ENCODE data around the gene INPP5J. TPM values are rescaled to one million over a fixed set of nuclear protein-coding genes. Genes with fewer than 3 reads are reported as not detected.
A peak's percentile ranks its signal among the peaks of the same experiment; 100 is the strongest.

INPP5J gene
- total and polyA plus RNA-seq, 9 of the 15 experiments (the other 6 are each of a cell fraction or from before 2014, with no cell fraction given) = 0.10 to 6.3 (median 4.8) TPM

DNA sequence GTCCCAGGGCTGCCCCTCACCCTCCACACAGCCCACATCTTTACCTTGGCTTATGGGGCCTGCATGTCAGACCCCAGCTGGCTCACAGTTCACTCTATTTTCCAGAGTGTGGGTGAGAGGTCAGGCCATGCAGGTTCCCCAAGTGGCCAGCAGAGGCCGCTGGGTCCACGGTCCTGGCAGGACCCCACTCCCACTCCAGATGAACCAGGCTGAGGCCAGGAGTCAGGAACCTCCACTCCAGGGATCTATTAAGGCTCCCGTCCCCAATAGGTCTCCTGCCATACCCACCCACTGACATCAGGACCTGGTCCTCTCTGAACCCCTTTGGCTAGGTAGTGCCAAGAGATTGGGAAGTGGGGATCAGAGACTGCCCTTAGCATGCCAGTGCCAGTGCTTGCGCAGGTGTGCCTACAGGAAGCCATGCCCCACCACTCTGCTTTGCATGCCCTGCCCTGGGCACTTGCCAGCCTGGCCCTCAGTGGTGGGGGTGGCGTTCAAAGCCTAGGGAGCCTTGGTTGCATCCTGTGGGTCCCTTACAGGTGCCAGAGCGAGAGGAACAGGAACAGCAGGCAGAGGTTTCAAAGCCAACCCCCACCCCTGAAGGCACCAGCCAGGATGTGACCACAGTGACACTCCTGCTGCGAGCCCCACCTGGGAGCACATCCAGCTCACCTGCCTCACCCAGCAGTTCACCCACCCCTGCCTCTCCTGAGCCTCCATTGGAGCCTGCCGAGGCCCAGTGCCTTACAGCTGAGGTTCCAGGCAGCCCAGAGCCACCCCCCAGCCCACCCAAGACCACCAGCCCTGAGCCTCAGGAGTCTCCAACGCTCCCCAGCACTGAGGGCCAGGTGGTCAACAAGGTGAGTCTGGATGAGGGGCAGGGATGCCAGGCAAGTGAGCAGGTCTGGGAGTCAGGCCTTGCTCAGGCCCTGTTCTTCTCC is 33.3 kb upstream of the INPP5J start:
- Histone ChIP-seq H3K36me3 (ENCODE audit: control insufficient read depth, insufficient read depth, low read length) (peaks cover 33% of the 10 kb centered on the region; the same call in 2 of the 3 replicates), H3K4me2 (ENCODE audit: insufficient read depth, low read length) (no peak overlapping the region), H2AFZ (ENCODE audit: low read depth, low read length) (no peak overlapping the region), H3K27ac (ENCODE audit: extremely low read depth, low read depth, low read length) (no peak overlapping the region), H3K9me1 (ENCODE audit: control insufficient read depth, insufficient read depth, low read length) (peaks cover 5% of the 10 kb centered on the region), H3K9ac (ENCODE audit: insufficient read depth in 1 of 2, low read depth in 2 of 2, low read length in 2 of 2) (0 out of 4 replicates have a peak overlapping the region, but pooled peaks of 1 of the 2 experiments have one; percentile 45), H3K4me1 (replicated peaks in 1 of 2; ENCODE audit: control insufficient read depth in 2 of 2, insufficient read depth in 2 of 2, low read length in 2 of 2) (peaks cover 19 to 55% of the 10 kb centered on the region in 2 experiments; a peak in 4 of 5 replicates), H4K20me1 (replicated peaks; ENCODE audit: control insufficient read depth, insufficient read depth, low read length) (no peaks in the 10 kb centered on the region), H3K9me3 (replicated peaks; ENCODE audit: control insufficient read depth, insufficient read depth, low read depth, low read length) (no peaks in the 10 kb centered on the region), H3K4me3 (no peak overlapping the region), H3K27me3 (ENCODE audit: control insufficient read depth in 2 of 2, insufficient read depth in 2 of 2, low read length in 2 of 2) (no peaks in the 10 kb centered on the region), H3K79me2 (ENCODE audit: control insufficient read depth, insufficient read depth, low read length) (peaks cover 2% of the 10 kb centered on the region)
- WGBS (ENCODE audit: insufficient coverage, low coverage, missing lambda C conversion rate) = 74% methylated on average over 6 of the region's 9 CpGs
- BruUV-seq (replicated peaks) = no TSS peak
- in situ Hi-C loops (cut with MboI) (loop anchor here (5.0 to 10.0 kb wide), 2 partner anchors 137 to 325 kb away; no protein-coding TSS in a partner anchor), intact Hi-C loops (cut with micrococcal nuclease) (loop anchor here (1.0 kb wide), 2 partner anchors 60 to 142 kb away; no protein-coding TSS in a partner anchor)
- ChIA-PET CTCF (ENCODE audit: low intra/inter-chr PET ratio) (interaction anchor here (1.6 kb wide), 1 partner anchor 59 kb away, joined by 12 read pairs; no protein-coding TSS in a partner anchor), POLR2A (interaction anchor here (0.7 kb wide), 2 partner anchors 18 to 489 kb away, joined by 3 read pairs; partner anchors contain the start of gene SELENOM)
- FAIRE-seq (peak; percentile 26), DNase-seq (ENCODE audit: extremely low read depth in 1 of 4, low spot score in 3 of 4) (peak; percentile 59 to 64 (median 61)), ATAC-seq (peak; percentile 60)
- TF ChIP-seq BRCA1 (IDR thresholded peaks at IDR 0.05) (no peak), BRCA1 (CRISPR knock-in tag; IDR thresholded peaks at IDR 0.05) (no peak), SMARCB1 (IDR thresholded peaks at IDR 0.05; ENCODE audit: insufficient read length, low read depth) (no peak), ZNF184 (CRISPR knock-in tag; IDR thresholded peaks at IDR 0.05) (no peak), SMC3 (conservative IDR thresholded peaks at IDR 0.05; ENCODE audit: insufficient read depth, low read depth, low read length) (peak; percentile 80), ZNF583 (CRISPR knock-in tag; IDR thresholded peaks at IDR 0.05) (no peak), HMG20A (CRISPR knock-in tag; conservative IDR thresholded peaks at IDR 0.05) (no peak), MTA2 (IDR thresholded peaks at IDR 0.05; ENCODE audit: low read depth) (no peak), SMAD2 (IDR thresholded peaks at IDR 0.05; ENCODE audit: low read depth, low read length) (no peak), ELF2 (CRISPR knock-in tag; IDR thresholded peaks at IDR 0.05) (no peak), STAG1 (CRISPR knock-in tag; IDR thresholded peaks at IDR 0.05; ENCODE audit: borderline replicate concordance) (peak; percentile 79; the same call in 1 of the 2 replicates)
- TF ChIP-seq, protein P1, sequence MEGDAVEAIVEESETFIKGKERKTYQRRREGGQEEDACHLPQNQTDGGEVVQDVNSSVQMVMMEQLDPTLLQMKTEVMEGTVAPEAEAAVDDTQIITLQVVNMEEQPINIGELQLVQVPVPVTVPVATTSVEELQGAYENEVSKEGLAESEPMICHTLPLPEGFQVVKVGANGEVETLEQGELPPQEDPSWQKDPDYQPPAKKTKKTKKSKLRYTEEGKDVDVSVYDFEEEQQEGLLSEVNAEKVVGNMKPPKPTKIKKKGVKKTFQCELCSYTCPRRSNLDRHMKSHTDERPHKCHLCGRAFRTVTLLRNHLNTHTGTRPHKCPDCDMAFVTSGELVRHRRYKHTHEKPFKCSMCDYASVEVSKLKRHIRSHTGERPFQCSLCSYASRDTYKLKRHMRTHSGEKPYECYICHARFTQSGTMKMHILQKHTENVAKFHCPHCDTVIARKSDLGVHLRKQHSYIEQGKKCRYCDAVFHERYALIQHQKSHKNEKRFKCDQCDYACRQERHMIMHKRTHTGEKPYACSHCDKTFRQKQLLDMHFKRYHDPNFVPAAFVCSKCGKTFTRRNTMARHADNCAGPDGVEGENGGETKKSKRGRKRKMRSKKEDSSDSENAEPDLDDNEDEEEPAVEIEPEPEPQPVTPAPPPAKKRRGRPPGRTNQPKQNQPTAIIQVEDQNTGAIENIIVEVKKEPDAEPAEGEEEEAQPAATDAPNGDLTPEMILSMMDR (IDR thresholded peaks at IDR 0.05 in 2 of 3, conservative IDR thresholded peaks at IDR 0.05 in 1 of 3; ENCODE audit: insufficient read depth in 2 of 3, low read depth in 1 of 3, low read length in 3 of 3) = peak; percentile 74 to 84 (median 81)
- TF ChIP-seq, protein P2, sequence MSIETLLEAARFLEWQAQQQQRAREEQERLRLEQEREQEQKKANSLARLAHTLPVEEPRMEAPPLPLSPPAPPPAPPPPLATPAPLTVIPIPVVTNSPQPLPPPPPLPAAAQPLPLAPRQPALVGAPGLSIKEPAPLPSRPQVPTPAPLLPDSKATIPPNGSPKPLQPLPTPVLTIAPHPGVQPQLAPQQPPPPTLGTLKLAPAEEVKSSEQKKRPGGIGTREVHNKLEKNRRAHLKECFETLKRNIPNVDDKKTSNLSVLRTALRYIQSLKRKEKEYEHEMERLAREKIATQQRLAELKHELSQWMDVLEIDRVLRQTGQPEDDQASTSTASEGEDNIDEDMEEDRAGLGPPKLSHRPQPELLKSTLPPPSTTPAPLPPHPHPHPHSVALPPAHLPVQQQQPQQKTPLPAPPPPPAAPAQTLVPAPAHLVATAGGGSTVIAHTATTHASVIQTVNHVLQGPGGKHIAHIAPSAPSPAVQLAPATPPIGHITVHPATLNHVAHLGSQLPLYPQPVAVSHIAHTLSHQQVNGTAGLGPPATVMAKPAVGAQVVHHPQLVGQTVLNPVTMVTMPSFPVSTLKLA (conservative IDR thresholded peaks at IDR 0.05) = no peak
- TF ChIP-seq, protein P3, sequence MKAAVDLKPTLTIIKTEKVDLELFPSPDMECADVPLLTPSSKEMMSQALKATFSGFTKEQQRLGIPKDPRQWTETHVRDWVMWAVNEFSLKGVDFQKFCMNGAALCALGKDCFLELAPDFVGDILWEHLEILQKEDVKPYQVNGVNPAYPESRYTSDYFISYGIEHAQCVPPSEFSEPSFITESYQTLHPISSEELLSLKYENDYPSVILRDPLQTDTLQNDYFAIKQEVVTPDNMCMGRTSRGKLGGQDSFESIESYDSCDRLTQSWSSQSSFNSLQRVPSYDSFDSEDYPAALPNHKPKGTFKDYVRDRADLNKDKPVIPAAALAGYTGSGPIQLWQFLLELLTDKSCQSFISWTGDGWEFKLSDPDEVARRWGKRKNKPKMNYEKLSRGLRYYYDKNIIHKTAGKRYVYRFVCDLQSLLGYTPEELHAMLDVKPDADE (conservative IDR thresholded peaks at IDR 0.05; ENCODE audit: control insufficient read depth, low read depth, low read length) = no peak
- TF ChIP-seq, protein P4, sequence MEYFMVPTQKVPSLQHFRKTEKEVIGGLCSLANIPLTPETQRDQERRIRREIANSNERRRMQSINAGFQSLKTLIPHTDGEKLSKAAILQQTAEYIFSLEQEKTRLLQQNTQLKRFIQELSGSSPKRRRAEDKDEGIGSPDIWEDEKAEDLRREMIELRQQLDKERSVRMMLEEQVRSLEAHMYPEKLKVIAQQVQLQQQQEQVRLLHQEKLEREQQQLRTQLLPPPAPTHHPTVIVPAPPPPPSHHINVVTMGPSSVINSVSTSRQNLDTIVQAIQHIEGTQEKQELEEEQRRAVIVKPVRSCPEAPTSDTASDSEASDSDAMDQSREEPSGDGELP (CRISPR knock-in tag; IDR thresholded peaks at IDR 0.05; ENCODE audit: borderline replicate concordance) = peak; percentile 39; the same call in 1 of the 2 replicates
